Embryonic facial prominence (tissue), 1 donor: ENCODE measurements around the gene OR52E5.

Source experiments
- DNase-seq: peaks from one replicate; pipeline ENCODE4 v3.0.0-alpha.2; 2016; ENCODE audit errors: extremely low spot score

The OR52E5 gene

DNA sequence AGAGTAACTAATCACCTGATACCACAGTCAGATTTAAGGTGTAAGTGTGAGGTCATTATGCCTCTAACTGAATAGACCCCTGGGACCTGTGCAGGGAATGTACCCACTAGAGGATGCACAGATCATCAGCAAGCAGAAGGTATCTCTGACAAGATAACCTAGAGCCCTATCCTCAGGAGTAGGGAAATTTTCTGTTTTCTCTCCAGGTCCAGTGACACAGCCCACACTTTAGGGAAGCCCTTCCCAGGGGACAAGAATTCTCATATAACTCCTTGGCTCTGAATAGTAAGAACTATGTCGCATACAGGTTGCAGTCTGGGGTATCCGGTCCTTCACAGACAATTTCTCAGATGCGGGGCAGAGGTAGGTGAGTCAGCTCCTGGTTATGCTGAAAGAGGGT lies at the start of gene OR52E5:
Gene OR52E5 (plus strand): TSS at position 301 of the 400 bp plus-strand sequence. CDS start 7,569 bp downstream, outside the sequence.
- no peak for DNase-seq

DNA sequence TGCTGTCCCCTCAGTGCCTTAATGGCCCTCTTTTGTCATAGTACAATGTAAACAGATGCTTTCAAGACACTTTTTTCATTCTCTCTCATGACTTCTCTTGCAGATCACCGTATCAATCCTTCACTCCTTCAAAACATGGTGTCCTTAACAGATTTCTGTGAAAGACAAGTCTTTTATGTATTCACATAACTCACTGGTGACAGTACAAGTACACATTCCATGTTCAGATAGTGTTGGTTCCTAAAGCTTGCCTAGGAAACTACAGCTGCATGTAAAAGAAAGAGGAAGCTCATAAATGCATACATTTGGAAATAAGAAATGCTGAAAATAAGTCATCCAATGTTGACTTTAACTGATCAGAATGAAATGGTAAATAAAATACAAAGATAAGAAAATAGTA lies 46.3 kb upstream of the OR52E5 start:
- no peak for DNase-seq

DNA sequence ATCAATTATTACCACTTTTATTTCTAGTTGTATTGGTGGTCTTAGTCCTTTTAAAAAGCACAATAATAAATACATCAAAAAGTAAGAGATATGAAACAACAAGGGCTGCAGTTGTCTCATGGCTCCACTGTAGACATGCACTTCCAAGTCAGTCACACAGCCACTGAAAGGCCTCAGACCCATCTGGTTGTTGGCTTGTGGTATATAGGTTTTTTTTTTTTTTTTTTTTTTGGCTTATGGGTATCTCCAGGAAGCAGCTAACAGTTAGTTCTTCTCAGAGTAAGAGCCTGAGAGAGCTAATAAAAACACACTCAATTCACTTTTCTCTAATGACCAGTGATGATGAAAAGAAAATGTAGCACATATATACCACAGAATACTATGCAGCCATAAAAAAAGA lies 45.3 kb upstream of the OR52E5 start:
- no peak for DNase-seq

DNA sequence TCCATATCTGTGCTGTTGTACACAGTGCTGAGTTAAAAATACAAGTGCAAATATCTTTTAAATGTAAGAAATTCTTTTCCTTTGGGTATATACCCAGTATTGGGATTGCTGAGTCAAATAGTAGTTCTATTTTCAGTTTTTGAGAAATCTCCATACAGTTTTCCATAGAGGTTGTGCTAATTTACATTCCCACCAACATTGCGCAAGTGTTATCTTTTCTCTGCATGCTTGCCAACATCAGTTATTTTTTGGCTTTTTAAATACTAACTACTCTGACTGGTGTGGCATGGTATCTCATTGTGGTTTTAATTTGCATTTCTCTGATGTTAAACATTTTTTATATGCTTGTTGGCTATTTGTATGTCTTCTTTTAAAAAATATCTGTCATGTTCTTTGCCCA lies 42.0 kb upstream of the OR52E5 start:
- no peak for DNase-seq

DNA sequence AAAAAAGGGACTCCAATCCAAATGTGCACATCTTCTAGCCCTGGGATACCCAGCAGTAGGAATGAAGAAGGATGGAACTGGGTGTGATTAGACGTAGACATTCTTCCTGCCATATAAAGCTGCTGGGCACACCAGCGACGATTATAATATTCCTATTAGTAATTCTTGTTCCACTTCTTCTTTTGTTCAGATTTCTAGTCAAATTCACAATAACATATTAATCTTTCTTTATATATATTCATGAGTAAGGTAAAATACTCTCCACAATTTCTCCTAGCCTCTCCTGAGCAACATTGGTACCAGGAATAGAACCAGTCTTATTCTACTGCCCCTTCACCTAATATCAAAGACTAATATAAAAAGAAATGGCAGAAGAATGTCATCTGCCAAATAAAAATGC lies 35.4 kb upstream of the OR52E5 start, which contains the start of gene OR52E8:
Gene OR52E8 (minus strand): TSS at position 101 of the 400 bp plus-strand sequence. CDS start 0 bp downstream, at position 101.
- no peak for DNase-seq

DNA sequence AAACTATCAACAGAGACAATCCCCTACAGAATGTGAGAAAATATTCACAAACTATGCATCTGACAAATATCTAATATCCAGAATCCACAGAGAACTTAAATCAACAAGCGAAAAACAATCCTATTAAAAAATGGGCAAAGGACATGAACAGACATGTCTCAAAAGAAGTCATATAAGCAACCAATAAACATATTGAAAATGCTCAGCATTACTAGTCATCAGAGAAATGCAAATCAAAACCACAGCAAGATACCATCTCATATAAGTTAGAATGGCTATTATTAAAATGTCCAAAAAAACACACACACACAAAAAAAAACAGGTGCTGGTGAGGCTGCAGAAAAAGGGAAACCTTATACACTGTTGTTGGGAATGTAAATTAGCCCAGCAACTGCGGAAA lies 27.2 kb upstream of the OR52E5 start:
- no peak for DNase-seq

DNA sequence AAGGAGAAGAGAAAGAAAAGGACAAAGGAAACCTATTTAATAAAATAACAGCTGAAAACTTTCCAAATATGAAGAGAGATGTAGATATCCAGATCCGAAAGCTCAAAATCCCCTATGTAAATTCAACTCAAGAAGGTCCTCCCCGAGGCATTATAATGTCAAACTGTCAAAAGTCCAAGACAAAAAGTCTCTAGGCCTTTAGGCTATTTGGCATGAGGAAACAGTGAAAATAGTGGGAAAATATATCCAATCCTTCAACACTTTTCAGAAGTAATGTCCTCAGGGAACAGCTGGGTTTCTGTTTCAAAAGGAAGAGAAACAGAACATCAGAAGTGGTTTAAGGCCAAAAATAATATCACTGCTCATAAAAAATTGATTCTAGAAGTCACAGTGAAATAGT lies 14.4 kb upstream of the OR52E5 start:
- no peak for DNase-seq

DNA sequence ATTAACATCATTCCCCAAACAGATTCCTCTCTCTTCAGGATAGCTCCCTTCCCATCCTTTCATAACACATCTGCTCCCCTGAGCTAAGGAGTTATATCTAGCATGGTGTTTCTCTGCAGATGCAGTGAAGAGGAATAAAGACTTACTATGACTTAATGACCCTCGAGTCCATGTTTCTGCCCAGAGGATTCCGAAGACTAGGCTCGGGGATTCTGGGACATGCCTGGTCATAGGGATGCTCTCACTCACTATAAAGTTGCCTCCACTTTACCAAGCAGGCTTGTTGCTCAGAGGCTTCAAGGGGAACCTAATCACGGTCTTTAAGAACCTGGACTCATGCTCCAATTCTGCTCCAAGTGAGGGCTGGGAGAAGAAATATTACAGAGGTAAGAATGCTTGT lies 12.7 kb upstream of the OR52E5 start, which contains the start of gene OR52E4:
Gene OR52E4 (plus strand): TSS at position 301 of the 400 bp plus-strand sequence. CDS start 3,664 bp downstream, outside the sequence.
- no peak for DNase-seq

DNA sequence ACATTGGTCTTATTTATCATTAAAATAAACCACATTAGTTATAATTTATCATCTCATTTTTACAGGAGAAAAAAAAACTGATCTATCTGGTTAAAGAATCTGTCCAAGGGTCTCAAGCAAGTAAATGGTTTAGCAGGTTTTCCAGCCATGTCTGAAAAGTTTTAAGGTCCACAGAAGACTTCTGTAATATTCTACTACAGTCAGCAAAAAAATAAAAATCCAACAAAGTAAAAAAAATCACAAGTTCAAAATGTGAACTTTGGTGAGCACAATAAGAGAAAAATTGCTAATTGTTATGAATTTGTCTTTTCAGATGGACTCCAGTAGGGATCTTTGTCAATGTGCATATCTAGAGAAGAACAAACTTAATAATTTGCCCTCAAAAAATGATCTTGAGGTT lies 11.3 kb upstream of the OR52E5 start:
- DNase-seq = no peak

DNA sequence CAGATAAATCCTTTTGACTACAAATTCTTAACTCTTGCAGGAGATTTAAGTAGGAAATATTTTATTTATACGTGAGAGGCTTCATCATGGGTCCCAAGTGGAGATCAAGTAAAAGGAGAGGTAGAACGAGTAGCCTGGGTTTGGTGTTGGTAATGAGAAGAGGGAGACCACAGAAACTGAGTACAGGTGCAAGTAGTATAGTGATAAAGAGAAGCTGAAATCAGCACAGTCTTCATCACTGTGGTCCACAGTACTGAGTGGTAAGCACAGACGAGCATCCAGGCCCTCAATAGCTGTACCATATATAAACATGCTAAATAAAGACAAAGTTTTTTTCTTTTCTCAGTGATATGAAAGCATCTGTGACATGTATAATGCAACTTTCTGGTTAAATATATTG lies 5.8 kb upstream of the OR52E5 start:
- DNase-seq = no peak

DNA sequence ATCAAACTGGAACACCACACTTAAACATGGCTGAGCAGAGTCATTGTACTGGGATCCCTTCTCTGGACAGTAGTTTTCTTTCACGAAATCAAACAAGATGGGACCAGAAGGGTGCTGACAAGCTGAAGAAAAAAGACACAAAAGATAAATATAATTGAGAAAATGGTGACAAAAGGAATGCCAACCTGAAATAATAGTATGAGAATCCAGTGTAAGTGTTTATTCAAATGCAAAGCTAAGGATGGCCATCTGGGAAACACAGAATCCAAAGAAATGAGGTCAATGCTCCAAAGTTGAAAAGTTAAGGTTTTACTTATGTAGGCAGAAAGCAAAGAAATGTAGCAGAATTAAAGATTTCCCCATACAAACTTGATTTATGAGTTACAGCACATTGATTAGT lies 5.3 kb upstream of the OR52E5 start:
- DNase-seq = no peak

DNA sequence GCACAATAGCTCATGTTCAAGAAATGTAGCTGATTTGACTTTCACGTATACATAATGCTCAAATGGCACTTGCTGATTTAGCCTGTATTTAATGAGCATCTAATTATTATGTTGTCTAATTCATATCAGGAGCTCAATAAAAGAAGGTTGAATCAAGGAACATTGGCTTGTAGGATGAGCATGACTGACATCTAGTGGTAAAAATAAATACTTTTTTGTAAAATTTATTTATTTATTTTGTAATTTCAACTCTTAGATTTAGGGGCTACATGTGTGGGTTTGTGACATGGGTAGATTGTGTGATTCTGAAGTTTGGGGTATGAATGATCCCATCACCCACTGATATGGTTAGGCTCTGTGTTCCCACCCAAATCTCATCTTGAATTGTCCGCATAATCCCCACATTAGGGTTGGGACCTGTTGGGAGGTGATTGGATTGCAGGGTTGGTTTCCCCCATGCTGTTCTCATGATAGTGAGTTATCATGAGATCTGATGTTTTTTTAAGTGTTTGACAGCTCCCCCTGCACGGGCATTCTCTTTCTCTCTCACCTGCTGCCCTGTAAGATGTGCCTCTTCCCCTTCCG lies 1.7 kb upstream of the OR52E5 start:
- DNase-seq = no peak

DNA sequence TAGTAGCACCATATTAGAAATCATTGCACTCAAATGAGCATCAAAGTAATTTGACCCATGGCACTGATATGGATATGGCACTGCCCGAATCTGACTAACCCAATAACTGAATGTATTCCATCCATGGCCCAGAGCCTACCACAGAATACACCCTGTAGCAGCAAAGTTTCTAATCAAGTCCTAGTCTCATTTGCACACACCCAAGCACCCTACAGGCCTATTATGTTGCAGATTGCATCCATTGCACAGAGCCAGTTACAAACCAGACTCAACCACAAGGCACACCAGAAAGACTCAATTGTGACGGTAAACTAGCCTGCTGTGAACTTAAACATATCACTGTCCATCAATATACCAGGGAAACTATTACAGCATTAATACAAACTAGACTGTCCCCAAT lies 6.5 kb downstream of the OR52E5 start:
- no peak for DNase-seq

DNA sequence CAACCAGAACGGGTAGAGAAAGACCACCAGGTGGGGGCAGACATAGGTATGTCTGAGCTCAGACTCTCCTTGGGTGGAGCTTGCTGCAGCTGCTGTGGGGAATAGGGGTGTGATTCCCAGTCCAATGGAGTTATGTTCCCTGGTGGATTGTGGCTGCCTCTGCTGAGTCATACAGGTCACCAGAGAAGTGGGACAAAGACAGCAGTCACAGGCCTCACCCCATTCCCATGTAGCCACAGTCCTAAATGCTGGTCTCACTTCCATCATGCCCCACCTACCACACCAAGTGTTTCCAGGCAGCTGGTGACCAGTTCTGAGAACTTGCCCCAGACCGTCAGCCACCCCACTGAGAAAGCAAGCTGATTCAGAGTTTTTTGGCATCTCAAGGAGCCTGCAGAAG lies 17.5 kb downstream of the OR52E5 start:
- no peak for DNase-seq

DNA sequence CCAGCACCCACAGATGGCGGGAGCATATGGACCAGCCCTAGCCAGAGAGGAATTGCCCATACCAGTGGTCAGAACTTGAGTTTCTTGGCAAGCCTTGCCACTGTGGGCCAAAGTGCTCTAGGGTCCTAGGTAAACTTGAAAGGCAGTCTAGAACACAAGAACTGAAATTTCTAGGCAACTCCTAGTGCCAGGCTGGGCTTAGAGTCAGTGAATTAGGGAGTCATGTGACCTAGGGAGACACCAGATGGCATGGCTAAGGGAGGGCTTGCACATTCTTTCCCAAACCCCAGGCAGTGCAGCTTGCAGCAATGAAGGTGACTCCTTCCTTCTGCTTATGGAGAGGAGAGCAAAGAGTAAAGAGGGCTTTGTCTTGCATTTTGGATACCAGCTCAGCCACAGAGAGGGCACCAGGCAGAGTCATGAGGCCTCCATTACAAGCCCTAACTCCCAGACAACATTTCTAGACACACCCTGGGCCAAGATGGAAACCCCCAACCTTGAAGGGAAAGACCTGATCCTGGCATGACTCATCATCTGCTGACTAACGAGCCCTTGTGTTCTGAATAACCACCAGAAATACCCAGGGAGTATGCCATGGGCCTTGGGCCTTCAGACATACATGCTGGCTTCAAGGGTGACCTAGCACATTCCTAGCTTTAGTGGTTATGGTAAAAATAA lies 29.9 kb downstream of the OR52E5 start:
- no peak for DNase-seq

DNA sequence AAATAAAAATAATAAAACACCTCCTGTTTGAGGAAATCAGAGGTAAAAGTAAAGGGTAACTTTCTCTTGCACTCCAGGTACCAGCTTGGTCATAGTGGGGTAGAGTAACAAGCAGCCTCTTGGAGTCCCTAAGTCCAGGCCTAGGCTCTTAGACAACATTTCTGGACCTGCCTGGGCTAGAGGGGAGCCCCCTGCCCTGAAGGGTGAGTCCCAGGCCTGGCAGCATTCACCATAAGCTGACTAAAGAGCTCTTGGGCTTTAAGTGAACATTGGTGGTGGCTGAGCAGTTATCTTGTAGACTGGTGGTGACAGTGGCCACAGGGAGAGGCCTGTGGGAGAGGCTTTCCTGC lies 30.4 kb downstream of the OR52E5 start:
- no peak for DNase-seq

DNA sequence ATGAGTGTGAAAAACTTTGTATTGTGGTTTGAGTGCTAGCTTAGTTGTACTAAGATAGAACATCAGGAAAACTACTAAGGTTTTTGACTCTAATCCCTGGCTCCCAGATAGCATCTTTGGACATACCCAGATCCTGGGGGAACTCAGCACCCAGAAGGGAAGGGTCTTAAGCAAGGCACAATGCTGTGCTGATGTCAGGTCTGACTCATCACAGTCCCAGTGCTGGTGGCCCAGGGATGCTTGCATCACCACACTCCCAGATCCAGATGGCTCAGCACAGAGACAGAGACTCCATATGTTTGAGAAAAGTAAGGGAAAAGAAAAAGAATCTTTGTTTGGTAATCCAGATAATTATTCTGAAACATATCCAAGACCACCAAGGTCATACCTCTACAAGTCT lies 30.8 kb downstream of the OR52E5 start:
- no peak for DNase-seq

DNA sequence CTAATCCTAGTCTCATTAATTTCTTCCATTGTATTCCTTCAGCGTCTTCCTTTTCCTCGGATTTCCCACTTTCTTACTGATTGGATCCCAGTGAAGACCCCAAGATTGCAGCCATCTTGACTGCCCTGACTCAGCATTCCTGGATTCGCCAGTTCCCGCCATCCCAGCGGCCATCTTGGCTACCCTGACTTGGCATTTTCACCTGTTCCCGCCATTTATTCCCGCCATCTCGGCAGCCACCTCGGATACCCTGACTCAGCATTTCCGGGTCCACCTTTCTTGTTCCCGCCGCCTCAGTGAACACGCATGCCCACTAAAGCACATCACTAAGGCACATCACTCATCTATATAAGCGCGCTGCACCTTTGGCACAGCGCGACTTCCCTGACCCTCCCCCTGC lies 35.3 kb downstream of the OR52E5 start:
- DNase-seq = no peak

DNA sequence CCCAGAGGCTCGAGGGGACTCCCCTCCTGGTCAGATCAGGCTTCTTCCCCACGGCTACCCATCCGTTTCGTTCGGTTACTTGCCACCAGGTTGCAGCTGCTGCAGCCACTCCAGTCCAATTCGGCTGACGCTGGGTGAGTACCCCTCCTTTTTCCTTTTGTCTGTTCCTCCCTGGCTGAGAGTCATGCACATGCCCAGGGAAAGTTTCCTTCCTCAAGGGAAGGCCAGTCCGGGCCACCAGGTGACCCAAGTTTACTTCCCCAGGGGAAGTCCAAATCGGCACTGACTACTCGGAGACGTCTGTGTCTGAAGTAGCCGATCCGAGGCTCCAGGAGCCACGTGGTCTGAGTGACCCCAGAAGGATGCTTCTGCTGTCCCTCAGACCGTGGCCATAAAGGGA lies 35.8 kb downstream of the OR52E5 start:
- DNase-seq = no peak

DNA sequence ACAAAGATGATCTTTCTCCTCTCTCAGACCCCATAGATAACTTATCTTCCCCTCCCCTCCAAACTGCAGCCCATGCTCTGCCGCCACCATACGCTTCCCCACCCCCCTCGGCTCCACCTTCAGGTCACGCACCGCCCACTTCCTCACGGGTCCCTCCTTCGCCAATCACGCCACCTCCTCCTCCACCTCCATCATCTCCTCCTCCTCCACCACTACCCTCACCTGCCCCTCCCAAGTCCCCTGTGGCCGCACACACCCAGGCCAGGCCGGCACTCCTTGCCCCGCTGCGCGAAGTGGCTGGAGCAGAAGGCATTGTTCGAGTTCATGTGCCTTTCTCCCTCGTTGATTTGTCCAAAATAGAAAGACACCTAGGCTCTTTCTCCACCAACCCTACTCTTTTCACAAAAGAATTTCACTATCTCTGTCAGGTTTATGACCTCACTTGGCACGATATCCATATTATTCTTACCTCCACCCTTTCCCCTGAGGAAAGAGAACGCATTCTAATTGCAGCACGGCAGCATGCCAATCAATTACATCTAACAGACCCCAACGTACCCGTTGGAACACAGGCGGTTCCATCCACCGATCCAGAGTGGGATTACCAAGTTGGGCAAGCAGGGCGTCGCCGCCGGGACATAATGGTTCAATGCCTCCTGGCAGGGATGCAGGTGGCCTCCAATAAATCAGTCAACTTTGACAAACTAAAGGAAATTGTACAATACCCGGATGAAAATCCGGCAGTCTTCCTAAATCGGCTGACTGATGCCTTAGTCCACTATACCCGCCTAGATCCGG lies 36.8 kb downstream of the OR52E5 start:
- no peak for DNase-seq

DNA sequence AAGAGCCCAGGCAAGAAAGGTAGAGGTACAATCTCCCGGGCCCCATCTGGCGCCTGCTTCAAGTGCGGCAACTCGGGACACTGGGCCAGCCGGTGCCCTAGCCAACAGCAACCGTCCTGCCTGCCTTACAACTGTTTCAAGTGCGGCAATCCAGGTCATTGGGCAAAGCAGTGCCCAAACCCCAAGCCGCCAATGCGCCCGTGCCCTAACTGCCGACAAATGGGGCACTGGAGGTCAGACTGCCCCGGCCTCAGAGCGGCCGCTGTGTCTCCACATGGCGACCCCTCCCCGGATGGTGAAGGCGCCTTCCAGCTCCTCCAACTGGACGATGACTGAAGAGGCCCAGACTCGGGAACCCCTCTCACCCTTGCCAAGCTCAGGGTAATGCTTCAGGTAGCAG lies 37.6 kb downstream of the OR52E5 start:
- no peak for DNase-seq

DNA sequence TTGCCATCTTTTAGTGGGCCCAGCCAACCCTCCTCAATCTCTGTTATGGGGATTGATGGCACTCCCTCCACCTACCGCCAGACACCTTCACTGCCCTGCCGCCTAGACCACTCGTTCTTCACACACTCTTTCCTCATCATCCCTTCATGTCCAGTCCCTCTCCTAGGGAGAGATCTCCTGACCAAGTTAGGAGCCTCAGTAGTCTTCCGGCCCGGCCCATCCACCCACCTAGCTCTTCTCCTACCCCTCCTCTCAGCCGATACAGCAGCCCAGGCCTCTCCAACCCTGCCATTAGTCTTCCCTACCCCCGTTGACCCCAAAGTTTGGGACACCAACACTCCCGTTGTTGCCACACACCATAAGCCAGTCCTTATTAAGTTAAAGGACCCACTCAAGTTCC lies 38.1 kb downstream of the OR52E5 start:
- DNase-seq = no peak

DNA sequence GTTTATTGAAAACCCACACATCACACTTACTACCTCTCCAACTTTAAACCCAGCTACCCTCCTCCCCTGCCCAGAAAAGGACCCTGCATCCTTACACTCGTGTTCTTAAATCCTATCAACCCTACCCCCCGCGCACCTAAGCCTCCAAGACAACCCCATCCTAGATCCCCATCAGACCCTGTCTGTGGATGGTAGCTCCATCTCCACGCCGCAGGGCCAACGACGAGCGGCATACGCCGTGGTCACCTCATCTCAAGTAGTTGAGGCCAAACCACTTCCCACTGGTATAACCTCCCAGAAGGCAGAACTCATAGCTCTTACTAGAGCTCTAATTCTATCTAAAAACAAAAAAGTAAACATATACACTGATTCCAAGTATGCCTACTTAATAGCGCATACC lies 39.7 kb downstream of the OR52E5 start:
- DNase-seq = no peak
